Smooth muscle cell (in vitro differentiated cells): ENCODE data around the gene OR52N1. TPM values are rescaled to one million over a fixed set of nuclear protein-coding genes. Genes with fewer than 3 reads are reported as not detected.

Experiments
- DNase-seq: peaks from one replicate; lab custom pipeline; 2025; ENCODE audit not compliant: unreplicated experiment; lab: John Stamatoyannopoulos, UW
- H2AFZ ChIP-seq: fragments of 200-600 bp; sonication (generic); 2 replicates; pipeline ENCODE4 v1.6.0; 2016; ENCODE audit warnings: antibody characterized with exemption, low read depth, mild to moderate bottlenecking
- H3F3A ChIP-seq: fragments of 200-600 bp; sonication (generic); 2 replicates; pipeline ENCODE4 v1.6.0; 2017; ENCODE audit warnings: antibody characterized with exemption, low read depth
- H3K27ac ChIP-seq: fragments of 200-600 bp; sonication (generic); 2 replicates; pipeline ENCODE4 v1.5.1; 2016; ENCODE audit warnings: low read depth, mild to moderate bottlenecking
- H3K27me3 ChIP-seq: fragments of 200-600 bp; sonication (generic); 2 replicates; pipeline ENCODE4 v1.6.1; 2016; ENCODE audit warnings: low read depth, mild to moderate bottlenecking
- H3K36me3 ChIP-seq: fragments of 200-600 bp; sonication (generic); 2 replicates; pipeline ENCODE4 v1.5.1; 2016; ENCODE audit warnings: low read depth
- H3K4me1 ChIP-seq: fragments of 200-600 bp; sonication (generic); 2 replicates; pipeline ENCODE4 v1.5.1; 2016; ENCODE audit warnings: low read depth
- H3K4me2 ChIP-seq: fragments of 200-600 bp; sonication (generic); 2 replicates; pipeline ENCODE4 v1.6.0; 2016; ENCODE audit warnings: mild to moderate bottlenecking
- H3K4me3 ChIP-seq: fragments of 200-600 bp; sonication (generic); 2 replicates; pipeline ENCODE4 v1.5.1; 2016; ENCODE audit warnings: mild to moderate bottlenecking
- H3K79me2 ChIP-seq: fragments of 200-600 bp; sonication (generic); 2 replicates; pipeline ENCODE4 v1.6.0; 2016; ENCODE audit warnings: low read depth, mild to moderate bottlenecking
- H3K9ac ChIP-seq: fragments of 200-600 bp; sonication (generic); 2 replicates; pipeline ENCODE4 v1.6.0; 2016; ENCODE audit warnings: low read depth
- H3K9me3 ChIP-seq: fragments of 200-600 bp; sonication (generic); replicated peaks from 2 replicates; pipeline ENCODE4 v1.5.1; 2016; ENCODE audit warnings: low read depth
- H4K20me1 ChIP-seq: fragments of 200-600 bp; sonication (generic); 2 replicates; pipeline ENCODE4 v1.6.0; 2016; ENCODE audit warnings: low read depth
- WGBS: methylation state at CpG from one replicate; pipeline ENCODE4 v1.1.7; 2016; ENCODE audit warnings: low lambda C conversion rate; 5-methylcytosine and 5-hydroxymethylcytosine counted together
- polyA plus RNA-seq: library from polyadenylated mRNA; unstranded; fragments of >200 nt; fragmentation: Nextera tagmentation; extraction: Ambion mirVana; gene quantifications from 2 replicates; pipeline ENCODE4 v1.2.1, GENCODE V29; 2016
- total RNA-seq: library from RNA; depleted of rRNA; stranded (reverse); fragments of >200 nt; gene quantifications from 2 replicates; pipeline ENCODE4 v1.2.3, GENCODE V29; 2014
- TF ChIP-seq, protein P1 (sequence below): fragments of 200-600 bp; sonication (generic); IDR thresholded peaks from 2 replicates; pipeline ENCODE4 v1.5.1; 2017; ENCODE audit warnings: borderline replicate concordance, mild to moderate bottlenecking, antibody characterized with exemption; ENCODE audit not compliant: insufficient read depth, poor library complexity, severe bottlenecking

Gene OR52N1
- total RNA-seq = not detected in 2 replicates
- not detected in 2 replicates for polyA plus RNA-seq

GRCh38 chr11:5791165-5791564 lies at the start of gene OR52N1:
Gene OR52N1, minus strand, starts transcription at chr11:5791265. Its CDS starts 2,449 bp downstream, at chr11:5788816.
- Histone ChIP-seq H3K4me1 (no peaks in the 10 kb centered on the region), H3K9ac (no peak within 1 kb of the TSS), H3K27me3 (no peaks in the 10 kb centered on the region), H2AFZ (no peak within 1 kb of the TSS), H3K4me3 (no peak within 1 kb of the TSS), H3K27ac (no peak within 1 kb of the TSS), H3K4me2 (no peak within 1 kb of the TSS), H3K36me3 (no peaks in the 10 kb centered on the region), H3K79me2 (no peaks in the 10 kb centered on the region), H3F3A (no peaks in the 10 kb centered on the region), H4K20me1 (no peaks in the 10 kb centered on the region), H3K9me3 (no peaks in the 10 kb centered on the region)
- TF ChIP-seq, protein P1, sequence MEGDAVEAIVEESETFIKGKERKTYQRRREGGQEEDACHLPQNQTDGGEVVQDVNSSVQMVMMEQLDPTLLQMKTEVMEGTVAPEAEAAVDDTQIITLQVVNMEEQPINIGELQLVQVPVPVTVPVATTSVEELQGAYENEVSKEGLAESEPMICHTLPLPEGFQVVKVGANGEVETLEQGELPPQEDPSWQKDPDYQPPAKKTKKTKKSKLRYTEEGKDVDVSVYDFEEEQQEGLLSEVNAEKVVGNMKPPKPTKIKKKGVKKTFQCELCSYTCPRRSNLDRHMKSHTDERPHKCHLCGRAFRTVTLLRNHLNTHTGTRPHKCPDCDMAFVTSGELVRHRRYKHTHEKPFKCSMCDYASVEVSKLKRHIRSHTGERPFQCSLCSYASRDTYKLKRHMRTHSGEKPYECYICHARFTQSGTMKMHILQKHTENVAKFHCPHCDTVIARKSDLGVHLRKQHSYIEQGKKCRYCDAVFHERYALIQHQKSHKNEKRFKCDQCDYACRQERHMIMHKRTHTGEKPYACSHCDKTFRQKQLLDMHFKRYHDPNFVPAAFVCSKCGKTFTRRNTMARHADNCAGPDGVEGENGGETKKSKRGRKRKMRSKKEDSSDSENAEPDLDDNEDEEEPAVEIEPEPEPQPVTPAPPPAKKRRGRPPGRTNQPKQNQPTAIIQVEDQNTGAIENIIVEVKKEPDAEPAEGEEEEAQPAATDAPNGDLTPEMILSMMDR = no peak
- 81% methylated on average over 3 of the region's 3 CpGs for WGBS
- DNase-seq = no peak

- DNase-seq = no peak
- no peaks in the 10 kb centered on the region for H3K9me3 ChIP-seq
- TF ChIP-seq, protein P1 = no peak
- no peak overlapping the region for H3K27ac ChIP-seq
- no peaks in the 10 kb centered on the region for H3K4me1 ChIP-seq
- no peak overlapping the region for H3K4me2 ChIP-seq
- no peaks in the 10 kb centered on the region for H3K27me3 ChIP-seq
- no peaks in the 10 kb centered on the region for H4K20me1 ChIP-seq
- 72% methylated on average over 2 of the region's 2 CpGs for WGBS
- H3K9ac ChIP-seq = no peak overlapping the region
- no peak overlapping the region for H2AFZ ChIP-seq
- no peak overlapping the region for H3K4me3 ChIP-seq
- H3K36me3 ChIP-seq = no peaks in the 10 kb centered on the region
- no peaks in the 10 kb centered on the region for H3F3A ChIP-seq
- no peaks in the 10 kb centered on the region for H3K79me2 ChIP-seq
Observed at GRCh38 chr11:5837695-5838094, 46.6 kb upstream of the OR52N1 start.

- Histone ChIP-seq H3K36me3 (no peaks in the 10 kb centered on the region), H4K20me1 (no peaks in the 10 kb centered on the region), H3K27ac (no peak overlapping the region), H2AFZ (no peak overlapping the region), H3K79me2 (no peaks in the 10 kb centered on the region), H3K9ac (no peak overlapping the region), H3F3A (no peaks in the 10 kb centered on the region), H3K9me3 (no peaks in the 10 kb centered on the region), H3K27me3 (no peaks in the 10 kb centered on the region), H3K4me1 (no peaks in the 10 kb centered on the region), H3K4me3 (no peak overlapping the region), H3K4me2 (no peak overlapping the region)
- TF ChIP-seq, protein P1 = no peak
- DNase-seq = no peak
- 86% methylated on average over 2 of the region's 2 CpGs for WGBS
Observed at GRCh38 chr11:5833446-5833845, 42.4 kb upstream of the OR52N1 start.

GRCh38 chr11:5831196-5831829 lies 40.2 kb upstream of the OR52N1 start:
- no peaks in the 10 kb centered on the region for H3K4me1 ChIP-seq
- H3K27ac ChIP-seq = peak overlapping the region; percentile 31
- no peak overlapping the region for H3K4me2 ChIP-seq
- H4K20me1 ChIP-seq = no peaks in the 10 kb centered on the region
- no peak for DNase-seq
- no peaks in the 10 kb centered on the region for H3K79me2 ChIP-seq
- no peaks in the 10 kb centered on the region for H3F3A ChIP-seq
- H3K9ac ChIP-seq = no peak overlapping the region
- no peaks in the 10 kb centered on the region for H3K27me3 ChIP-seq
- TF ChIP-seq, protein P1 = no peak
- H3K36me3 ChIP-seq = no peaks in the 10 kb centered on the region
- WGBS = 52% methylated on average over 6 of the region's 6 CpGs
- no peaks in the 10 kb centered on the region for H3K9me3 ChIP-seq
- H3K4me3 ChIP-seq = no peak overlapping the region
- no peak overlapping the region for H2AFZ ChIP-seq
